Fibroblast of the aortic adventitia (primary cell): Measurements from ENCODE around the gene DPH2. TPM values are rescaled to one million over a fixed set of nuclear protein-coding genes. Genes with fewer than 3 reads are reported as not detected.

Experiments
- DNase-seq: peaks from one replicate; pipeline ENCODE4 v3.0.0-alpha.2; 2010; ENCODE audit warnings: low read depth
- H3K4me3 ChIP-seq: 2 replicates; pipeline ENCODE4 v1.5.1; 2011; ENCODE audit warnings: low read depth, mild to moderate bottlenecking, control low read depth, low read length, moderate library complexity
- total RNA-seq: library from RNA; depleted of rRNA; stranded (reverse); fragments of >200 nt; gene quantifications from 2 replicates; pipeline ENCODE4 v1.2.3, GENCODE V29; 2012; ENCODE audit warnings: low replicate concordance
- TF ChIP-seq, protein P1 (sequence below): IDR thresholded peaks from 2 replicates; pipeline ENCODE4 v1.5.1; 2011; ENCODE audit warnings: mild to moderate bottlenecking, low read length, control low read depth, inconsistent platforms; ENCODE audit not compliant: insufficient read depth

The DPH2 gene
- total RNA-seq, 1 donor: 15.6 TPM

DNA sequence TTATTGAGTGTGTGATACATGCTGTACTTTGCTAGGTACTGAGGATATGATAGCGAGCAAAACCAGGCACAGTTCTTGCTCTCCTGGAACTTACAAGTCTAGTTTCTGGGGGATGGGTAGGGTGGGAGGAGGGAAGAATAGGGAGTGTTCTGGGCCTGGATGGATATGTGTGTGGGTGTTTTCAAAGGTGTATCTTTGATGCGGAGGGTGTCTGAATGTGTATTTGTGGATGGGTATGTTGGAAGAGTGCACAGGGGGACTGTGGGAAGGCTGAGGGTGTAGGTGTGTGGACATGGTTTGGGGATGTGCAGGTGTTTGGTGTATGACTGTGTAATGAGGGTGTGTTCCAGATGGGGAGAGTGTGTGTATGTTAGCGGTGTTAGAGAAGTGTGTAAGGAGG, 4.5 kb upstream of the DPH2 start:
- no peak overlapping the region for H3K4me3 ChIP-seq
- TF ChIP-seq, protein P1, sequence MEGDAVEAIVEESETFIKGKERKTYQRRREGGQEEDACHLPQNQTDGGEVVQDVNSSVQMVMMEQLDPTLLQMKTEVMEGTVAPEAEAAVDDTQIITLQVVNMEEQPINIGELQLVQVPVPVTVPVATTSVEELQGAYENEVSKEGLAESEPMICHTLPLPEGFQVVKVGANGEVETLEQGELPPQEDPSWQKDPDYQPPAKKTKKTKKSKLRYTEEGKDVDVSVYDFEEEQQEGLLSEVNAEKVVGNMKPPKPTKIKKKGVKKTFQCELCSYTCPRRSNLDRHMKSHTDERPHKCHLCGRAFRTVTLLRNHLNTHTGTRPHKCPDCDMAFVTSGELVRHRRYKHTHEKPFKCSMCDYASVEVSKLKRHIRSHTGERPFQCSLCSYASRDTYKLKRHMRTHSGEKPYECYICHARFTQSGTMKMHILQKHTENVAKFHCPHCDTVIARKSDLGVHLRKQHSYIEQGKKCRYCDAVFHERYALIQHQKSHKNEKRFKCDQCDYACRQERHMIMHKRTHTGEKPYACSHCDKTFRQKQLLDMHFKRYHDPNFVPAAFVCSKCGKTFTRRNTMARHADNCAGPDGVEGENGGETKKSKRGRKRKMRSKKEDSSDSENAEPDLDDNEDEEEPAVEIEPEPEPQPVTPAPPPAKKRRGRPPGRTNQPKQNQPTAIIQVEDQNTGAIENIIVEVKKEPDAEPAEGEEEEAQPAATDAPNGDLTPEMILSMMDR: no peak
- no peak for DNase-seq

DNA sequence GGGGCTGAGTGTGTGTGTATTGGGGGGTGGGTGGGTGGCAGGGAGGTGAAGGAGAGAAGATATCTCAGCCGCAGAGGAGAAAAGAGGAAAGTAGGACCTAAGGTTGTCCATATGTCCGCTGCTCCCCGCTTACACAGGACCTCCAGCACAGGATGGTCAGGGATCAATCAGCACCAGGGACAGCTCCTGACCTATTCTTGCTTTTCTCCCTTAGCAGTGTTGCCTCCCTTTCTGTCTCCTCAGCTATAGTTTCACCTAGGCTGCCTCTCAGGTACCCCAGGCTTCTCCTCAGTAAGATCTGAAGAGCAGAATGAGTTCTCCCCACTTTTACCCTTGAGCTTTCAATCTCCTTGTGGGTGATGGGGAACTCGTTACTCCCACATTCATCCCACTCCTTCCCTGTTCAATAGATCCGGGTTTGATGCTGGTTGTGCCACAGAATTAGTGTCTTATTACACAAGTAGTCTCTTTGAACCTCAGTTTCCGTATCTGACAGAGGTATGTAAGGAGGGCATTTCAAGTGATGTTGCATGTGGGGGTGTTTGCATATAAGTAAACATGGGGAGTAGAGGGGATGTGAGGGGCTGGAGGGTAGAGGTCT, 1.4 kb upstream of the DPH2 start:
- peak; percentile 43 for DNase-seq
- TF ChIP-seq, protein P1: no peak
- no peak overlapping the region for H3K4me3 ChIP-seq

DNA sequence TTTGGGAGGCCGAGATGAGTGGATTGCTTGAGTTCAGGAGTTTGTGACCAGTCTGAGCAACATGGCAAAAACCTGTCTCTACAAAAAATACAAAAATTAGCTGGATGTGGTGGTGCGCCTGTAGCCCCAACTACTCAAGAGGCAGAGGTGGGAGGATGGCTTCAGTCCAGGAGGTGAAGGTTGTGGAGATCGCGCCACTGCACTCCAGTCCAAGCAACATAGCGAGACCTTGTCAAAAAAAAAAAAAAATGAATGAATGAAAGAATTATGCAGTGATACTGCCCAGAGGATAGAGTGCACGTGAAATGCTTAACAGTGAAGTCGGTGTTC, 429 bp upstream of the DPH2 start:
- DNase-seq: no peak
- TF ChIP-seq, protein P1: no peak
- H3K4me3 ChIP-seq: no peak overlapping the region

DNA sequence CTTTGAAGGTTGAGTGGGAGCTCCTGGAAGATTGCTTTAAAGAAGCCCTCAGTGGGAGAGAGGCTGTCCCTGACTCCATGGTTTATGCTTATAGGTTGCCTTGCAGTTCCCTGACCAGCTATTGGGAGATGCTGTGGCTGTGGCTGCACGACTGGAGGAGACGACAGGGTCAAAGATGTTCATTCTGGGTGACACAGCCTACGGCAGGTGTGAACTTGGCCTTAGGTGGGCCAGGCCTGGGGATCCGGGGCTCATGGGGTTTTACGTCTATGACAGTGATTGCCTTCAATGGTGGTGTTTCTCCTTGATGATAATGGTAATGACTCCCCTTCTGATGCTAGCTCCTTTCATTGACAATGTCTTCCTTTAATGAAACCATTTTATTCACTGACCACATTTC, 692 bp downstream of the DPH2 start:
- peak overlapping the region; percentile 97 for H3K4me3 ChIP-seq
- TF ChIP-seq, protein P1: no peak
- DNase-seq: no peak

DNA sequence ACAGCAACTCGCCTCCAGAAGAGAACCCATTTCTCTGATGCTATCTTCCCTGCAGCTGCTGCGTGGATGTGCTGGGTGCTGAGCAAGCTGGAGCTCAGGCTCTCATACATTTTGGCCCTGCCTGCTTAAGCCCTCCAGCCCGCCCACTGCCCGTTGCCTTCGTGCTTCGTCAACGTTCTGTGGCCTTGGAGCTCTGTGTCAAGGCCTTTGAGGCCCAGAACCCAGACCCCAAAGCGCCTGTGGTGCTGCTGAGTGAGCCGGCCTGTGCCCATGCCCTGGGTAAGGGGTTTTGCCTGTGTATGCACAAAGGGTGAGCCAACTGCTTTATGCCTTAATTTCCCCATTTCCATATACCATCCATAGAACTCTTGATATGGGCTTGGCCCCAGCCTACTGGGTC, 1.1 kb downstream of the DPH2 start:
- TF ChIP-seq, protein P1: no peak
- H3K4me3 ChIP-seq: peak overlapping the region; percentile 97
- no peak for DNase-seq

DNA sequence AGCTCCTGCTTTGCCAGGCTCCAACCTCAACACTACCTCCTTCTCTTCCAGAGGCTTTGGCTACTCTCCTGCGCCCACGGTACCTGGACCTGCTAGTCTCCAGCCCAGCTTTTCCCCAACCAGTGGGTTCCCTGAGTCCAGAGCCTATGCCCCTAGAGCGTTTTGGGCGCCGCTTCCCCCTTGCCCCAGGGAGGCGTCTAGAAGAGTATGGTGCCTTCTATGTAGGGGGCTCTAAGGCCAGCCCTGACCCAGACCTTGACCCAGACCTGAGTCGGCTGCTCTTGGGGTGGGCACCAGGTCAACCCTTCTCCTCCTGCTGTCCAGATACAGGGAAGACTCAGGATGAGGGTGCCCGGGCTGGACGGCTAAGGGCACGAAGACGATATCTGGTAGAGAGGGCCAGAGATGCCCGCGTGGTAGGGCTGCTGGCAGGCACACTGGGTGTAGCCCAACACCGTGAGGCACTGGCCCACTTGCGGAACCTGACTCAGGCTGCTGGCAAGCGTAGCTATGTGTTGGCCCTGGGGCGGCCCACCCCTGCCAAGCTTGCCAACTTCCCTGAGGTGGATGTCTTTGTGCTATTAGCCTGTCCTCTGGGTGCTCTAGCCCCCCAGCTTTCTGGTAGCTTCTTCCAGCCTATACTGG, 1.6 kb downstream of the DPH2 start:
- TF ChIP-seq, protein P1: no peak
- no peak for DNase-seq
- no peak overlapping the region for H3K4me3 ChIP-seq
